HL-60 (cell line): ENCODE data around the gene SRMS.

Experiments used
- DNase-seq, 2 experiments: peaks; one replicate each; pipeline ENCODE4 v3.0.0-alpha.2; 2010 to 2020; ENCODE audit warnings: low read depth in 1 of 2, low spot score in 1 of 2
- H3K27ac ChIP-seq: fragments of 250-450 bp; sonication (Bioruptor Pico); replicated peaks from 2 replicates; pipeline ENCODE4 v1.5.1; 2020; ENCODE audit warnings: mild to moderate bottlenecking, moderate library complexity
- H3K27me3 ChIP-seq: fragments of 250-450 bp; sonication (Bioruptor Pico); 2 replicates; pipeline ENCODE4 v1.5.1; 2021; ENCODE audit warnings: mild to moderate bottlenecking, moderate library complexity; ENCODE audit not compliant: insufficient read depth, poor library complexity, severe bottlenecking
- H3K4me3 ChIP-seq: replicated peaks from 2 replicates; pipeline ENCODE4 v1.5.1; 2011; ENCODE audit warnings: mild to moderate bottlenecking, control low read depth, low read length; ENCODE audit not compliant: insufficient read depth
- GABPA ChIP-seq: IDR thresholded peaks from 2 replicates; pipeline ENCODE4 v1.6.1; 2012; ENCODE audit warnings: low read depth
- POLR2AphosphoS5 ChIP-seq: IDR thresholded peaks from 2 replicates; pipeline ENCODE4 v1.6.1; 2012; ENCODE audit warnings: low read depth
- SPI1 ChIP-seq: IDR thresholded peaks from 2 replicates; pipeline ENCODE4 v1.6.1; 2012; ENCODE audit warnings: low read depth, mild to moderate bottlenecking, borderline replicate concordance
- TF ChIP-seq, protein P1 (sequence below): IDR thresholded peaks from one replicate; pipeline ENCODE4 v1.5.1; 2011; ENCODE audit warnings: low read length, control low read depth, inconsistent platforms; ENCODE audit not compliant: insufficient read depth
- TF ChIP-seq, protein P2 (sequence below): IDR thresholded peaks from 2 replicates; pipeline ENCODE4 v1.6.1; 2012; ENCODE audit warnings: low read depth; ENCODE audit not compliant: insufficient replicate concordance

Gene SRMS

DNA sequence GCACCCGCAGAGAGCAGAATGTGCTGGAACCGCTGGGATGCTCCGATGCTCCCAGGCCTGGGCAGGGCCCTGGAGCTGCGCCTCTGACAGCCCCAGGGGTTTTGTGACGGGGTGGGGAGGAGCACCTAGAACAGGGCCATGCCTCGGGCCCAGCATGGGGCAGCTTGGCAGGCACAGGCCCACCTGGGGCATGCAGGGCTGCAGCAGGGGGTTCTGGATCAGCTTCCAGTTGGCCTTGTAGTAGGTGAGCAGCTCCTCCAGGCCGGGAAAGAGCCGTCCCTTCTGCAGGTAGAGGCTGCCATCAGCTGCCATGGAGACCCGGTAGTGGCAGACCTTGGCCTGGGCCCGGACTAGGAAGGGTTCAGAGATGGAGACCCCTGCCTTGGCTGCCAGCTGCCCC is 4.4 kb downstream of the SRMS start:
- DNase-seq = no peak
- Histone ChIP-seq H3K27me3 (peaks cover 49% of the 10 kb centered on the region), H3K4me3 (no peak overlapping the region), H3K27ac (no peak overlapping the region)
- TF ChIP-seq POLR2AphosphoS5 (no peak), SPI1 (no peak), GABPA (no peak)
- TF ChIP-seq, protein P1, sequence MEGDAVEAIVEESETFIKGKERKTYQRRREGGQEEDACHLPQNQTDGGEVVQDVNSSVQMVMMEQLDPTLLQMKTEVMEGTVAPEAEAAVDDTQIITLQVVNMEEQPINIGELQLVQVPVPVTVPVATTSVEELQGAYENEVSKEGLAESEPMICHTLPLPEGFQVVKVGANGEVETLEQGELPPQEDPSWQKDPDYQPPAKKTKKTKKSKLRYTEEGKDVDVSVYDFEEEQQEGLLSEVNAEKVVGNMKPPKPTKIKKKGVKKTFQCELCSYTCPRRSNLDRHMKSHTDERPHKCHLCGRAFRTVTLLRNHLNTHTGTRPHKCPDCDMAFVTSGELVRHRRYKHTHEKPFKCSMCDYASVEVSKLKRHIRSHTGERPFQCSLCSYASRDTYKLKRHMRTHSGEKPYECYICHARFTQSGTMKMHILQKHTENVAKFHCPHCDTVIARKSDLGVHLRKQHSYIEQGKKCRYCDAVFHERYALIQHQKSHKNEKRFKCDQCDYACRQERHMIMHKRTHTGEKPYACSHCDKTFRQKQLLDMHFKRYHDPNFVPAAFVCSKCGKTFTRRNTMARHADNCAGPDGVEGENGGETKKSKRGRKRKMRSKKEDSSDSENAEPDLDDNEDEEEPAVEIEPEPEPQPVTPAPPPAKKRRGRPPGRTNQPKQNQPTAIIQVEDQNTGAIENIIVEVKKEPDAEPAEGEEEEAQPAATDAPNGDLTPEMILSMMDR = no peak
- TF ChIP-seq, protein P2, sequence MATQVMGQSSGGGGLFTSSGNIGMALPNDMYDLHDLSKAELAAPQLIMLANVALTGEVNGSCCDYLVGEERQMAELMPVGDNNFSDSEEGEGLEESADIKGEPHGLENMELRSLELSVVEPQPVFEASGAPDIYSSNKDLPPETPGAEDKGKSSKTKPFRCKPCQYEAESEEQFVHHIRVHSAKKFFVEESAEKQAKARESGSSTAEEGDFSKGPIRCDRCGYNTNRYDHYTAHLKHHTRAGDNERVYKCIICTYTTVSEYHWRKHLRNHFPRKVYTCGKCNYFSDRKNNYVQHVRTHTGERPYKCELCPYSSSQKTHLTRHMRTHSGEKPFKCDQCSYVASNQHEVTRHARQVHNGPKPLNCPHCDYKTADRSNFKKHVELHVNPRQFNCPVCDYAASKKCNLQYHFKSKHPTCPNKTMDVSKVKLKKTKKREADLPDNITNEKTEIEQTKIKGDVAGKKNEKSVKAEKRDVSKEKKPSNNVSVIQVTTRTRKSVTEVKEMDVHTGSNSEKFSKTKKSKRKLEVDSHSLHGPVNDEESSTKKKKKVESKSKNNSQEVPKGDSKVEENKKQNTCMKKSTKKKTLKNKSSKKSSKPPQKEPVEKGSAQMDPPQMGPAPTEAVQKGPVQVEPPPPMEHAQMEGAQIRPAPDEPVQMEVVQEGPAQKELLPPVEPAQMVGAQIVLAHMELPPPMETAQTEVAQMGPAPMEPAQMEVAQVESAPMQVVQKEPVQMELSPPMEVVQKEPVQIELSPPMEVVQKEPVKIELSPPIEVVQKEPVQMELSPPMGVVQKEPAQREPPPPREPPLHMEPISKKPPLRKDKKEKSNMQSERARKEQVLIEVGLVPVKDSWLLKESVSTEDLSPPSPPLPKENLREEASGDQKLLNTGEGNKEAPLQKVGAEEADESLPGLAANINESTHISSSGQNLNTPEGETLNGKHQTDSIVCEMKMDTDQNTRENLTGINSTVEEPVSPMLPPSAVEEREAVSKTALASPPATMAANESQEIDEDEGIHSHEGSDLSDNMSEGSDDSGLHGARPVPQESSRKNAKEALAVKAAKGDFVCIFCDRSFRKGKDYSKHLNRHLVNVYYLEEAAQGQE = no peak

DNA sequence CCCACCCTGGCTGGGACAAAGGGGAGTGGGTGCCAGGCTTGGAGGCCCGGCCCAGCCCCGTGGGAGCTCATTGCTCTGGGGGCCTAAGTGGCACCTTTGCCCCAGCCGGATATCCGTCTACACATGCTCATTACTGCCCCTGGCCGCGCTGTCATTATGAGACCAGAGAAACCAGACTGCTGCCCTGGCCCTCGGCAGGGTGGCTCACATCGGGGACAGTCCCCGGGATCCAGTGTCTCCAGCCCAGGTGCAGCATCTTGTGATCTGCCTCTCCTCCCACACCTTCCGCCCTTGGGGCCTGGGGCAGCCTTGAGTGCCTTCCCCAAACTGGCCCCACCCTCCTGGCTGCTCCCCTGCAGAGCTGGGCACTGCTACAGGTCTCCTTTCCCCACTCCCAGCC is 4.9 kb downstream of the SRMS start:
- no peak for DNase-seq
- Histone ChIP-seq H3K4me3 (no peak overlapping the region), H3K27ac (no peak overlapping the region), H3K27me3 (peaks cover 45% of the 10 kb centered on the region)
- TF ChIP-seq GABPA = no peak
- TF ChIP-seq POLR2AphosphoS5 = no peak
- TF ChIP-seq, protein P2 = no peak
- TF ChIP-seq SPI1 = no peak
- TF ChIP-seq, protein P1 = no peak

DNA sequence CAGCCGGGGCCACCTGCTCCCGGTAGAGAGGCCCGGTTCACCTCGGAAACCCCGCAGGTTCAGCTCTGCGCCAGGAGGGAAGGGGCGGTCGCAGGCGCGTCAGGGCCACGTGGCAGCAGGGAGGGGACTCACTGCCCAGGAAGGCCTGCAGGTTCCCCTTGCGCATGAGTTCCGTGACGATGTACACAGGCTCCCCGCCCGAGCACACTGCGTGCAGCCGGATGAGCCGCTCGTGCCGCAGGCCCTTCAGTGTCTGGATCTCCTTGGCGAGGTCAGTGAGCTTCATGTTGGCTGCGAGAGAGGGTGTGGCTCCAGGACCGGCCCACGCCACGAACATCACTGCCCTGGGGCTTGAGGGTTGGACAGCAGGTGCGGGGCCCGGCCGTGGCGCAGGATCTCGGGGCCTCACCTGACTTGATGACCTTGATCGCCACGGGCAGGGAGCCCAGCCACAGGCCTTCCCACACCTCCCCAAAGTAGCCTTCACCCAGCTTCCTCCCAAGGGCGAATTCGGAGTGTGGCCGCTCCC is 5.5 kb downstream of the SRMS start:
- peak in 1 of 2 experiments; percentile 47 for DNase-seq
- Histone ChIP-seq H3K27me3 (peaks cover 40% of the 10 kb centered on the region), H3K4me3 (no peak overlapping the region), H3K27ac (no peak overlapping the region)
- TF ChIP-seq, protein P2 = no peak
- TF ChIP-seq GABPA (no peak), POLR2AphosphoS5 (no peak), SPI1 (no peak)
- TF ChIP-seq, protein P1 = no peak
